SU-DHL-6 (cell line): ENCODE results near the gene MERTK.

Source experiments
- H2AFZ ChIP-seq: fragments of 200-600 bp; sonication (generic); 2 replicates; pipeline ENCODE4 v1.6.1; 2014; ENCODE audit warnings: low read depth, mild to moderate bottlenecking, moderate library complexity, mixed read lengths, antibody characterized with exemption, low read length; ENCODE audit not compliant: severe bottlenecking
- H3F3A ChIP-seq: fragments of 200-600 bp; shearing (Covaris generic); 2 replicates; pipeline ENCODE4 v1.6.0; 2016; ENCODE audit warnings: antibody characterized with exemption, mild to moderate bottlenecking; ENCODE audit not compliant: insufficient read depth
- H3K27ac ChIP-seq: fragments of 200-600 bp; sonication (generic); 2 replicates; pipeline ENCODE4 v1.5.1; 2016; ENCODE audit warnings: low read depth, mild to moderate bottlenecking, low read length, moderate library complexity, mixed read lengths
- H3K27me3 ChIP-seq: fragments of 200-600 bp; sonication (generic), shearing (Covaris generic); 2 replicates; pipeline ENCODE4 v1.6.0; 2014; ENCODE audit warnings: mild to moderate bottlenecking, low read length
- H3K36me3 ChIP-seq: fragments of 200-600 bp; sonication (generic); 2 replicates; pipeline ENCODE4 v1.6.1; 2014; ENCODE audit warnings: mild to moderate bottlenecking, low read length, mixed read lengths
- H3K4me2 ChIP-seq: fragments of 300-600, 200-600 bp; shearing (Covaris generic), sonication (generic); 2 replicates; pipeline ENCODE4 v1.6.0; 2014; ENCODE audit warnings: low read length, low read depth, mild to moderate bottlenecking; ENCODE audit not compliant: poor library complexity, severe bottlenecking
- H3K4me3 ChIP-seq: fragments of 200-600 bp; sonication (generic); 2 replicates; pipeline ENCODE4 v1.5.1; 2014; ENCODE audit warnings: antibody characterized with exemption, low read length, mild to moderate bottlenecking, mixed read lengths; ENCODE audit not compliant: insufficient read depth, poor library complexity, severe bottlenecking
- H3K79me2 ChIP-seq: fragments of 200-600 bp; sonication (generic); 2 replicates; pipeline ENCODE4 v1.6.1; 2014; ENCODE audit warnings: mild to moderate bottlenecking, low read length, moderate library complexity; ENCODE audit not compliant: insufficient read depth
- H3K9ac ChIP-seq: fragments of 200-600 bp; sonication (generic); 2 replicates; pipeline ENCODE4 v1.7.0; 2014; ENCODE audit warnings: mild to moderate bottlenecking, low read length
- H3K9me2 ChIP-seq: fragments of 200-600 bp; sonication (generic); replicated peaks from 2 replicates; pipeline ENCODE4 v1.6.1; 2014; ENCODE audit warnings: low read length; ENCODE audit not compliant: insufficient read depth
- H3K9me3 ChIP-seq: fragments of 200-600 bp; sonication (generic); 2 replicates; pipeline ENCODE4 v1.6.1; 2014; ENCODE audit warnings: low read length, mixed read lengths; ENCODE audit not compliant: insufficient read depth
- H4K20me1 ChIP-seq: fragments of 200-600 bp; sonication (generic); 2 replicates; pipeline ENCODE4 v1.6.1; 2014; ENCODE audit warnings: low read depth, mild to moderate bottlenecking, antibody characterized with exemption, low read length, moderate library complexity, mixed read lengths
- EZH2phosphoT487 ChIP-seq: fragments of 200-600 bp; sonication (generic), shearing (Covaris generic); conservative IDR thresholded peaks from 2 replicates; pipeline ENCODE4 v1.6.1; 2018; ENCODE audit warnings: mild to moderate bottlenecking, antibody characterized with exemption, low read length, moderate library complexity, mixed read lengths
- TF ChIP-seq, protein P1 (sequence below): fragments of 200-600 bp; sonication (generic); IDR thresholded peaks from one replicate; pipeline ENCODE4 v1.5.1; 2017; ENCODE audit warnings: antibody characterized with exemption, mild to moderate bottlenecking, low read length, moderate library complexity; ENCODE audit not compliant: insufficient read depth, poor library complexity, severe bottlenecking

The MERTK gene

GRCh38 chr2:111966241-111966640 is 67.8 kb downstream of the MERTK start:
- no peak overlapping the region for H3K9ac ChIP-seq
- no peaks in the 10 kb centered on the region for H3F3A ChIP-seq
- H3K9me2 ChIP-seq, result no peaks in the 10 kb centered on the region
- no peaks in the 10 kb centered on the region for H3K9me3 ChIP-seq
- no peak overlapping the region for H3K4me2 ChIP-seq
- H3K27me3 ChIP-seq, result no peaks in the 10 kb centered on the region
- H2AFZ ChIP-seq, result no peak overlapping the region
- H3K79me2 ChIP-seq, result no peaks in the 10 kb centered on the region
- H3K36me3 ChIP-seq, result no peaks in the 10 kb centered on the region
- H3K27ac ChIP-seq, result no peak overlapping the region
- H3K4me3 ChIP-seq, result no peak overlapping the region
- no peak for TF ChIP-seq EZH2phosphoT487
- TF ChIP-seq, protein P1, sequence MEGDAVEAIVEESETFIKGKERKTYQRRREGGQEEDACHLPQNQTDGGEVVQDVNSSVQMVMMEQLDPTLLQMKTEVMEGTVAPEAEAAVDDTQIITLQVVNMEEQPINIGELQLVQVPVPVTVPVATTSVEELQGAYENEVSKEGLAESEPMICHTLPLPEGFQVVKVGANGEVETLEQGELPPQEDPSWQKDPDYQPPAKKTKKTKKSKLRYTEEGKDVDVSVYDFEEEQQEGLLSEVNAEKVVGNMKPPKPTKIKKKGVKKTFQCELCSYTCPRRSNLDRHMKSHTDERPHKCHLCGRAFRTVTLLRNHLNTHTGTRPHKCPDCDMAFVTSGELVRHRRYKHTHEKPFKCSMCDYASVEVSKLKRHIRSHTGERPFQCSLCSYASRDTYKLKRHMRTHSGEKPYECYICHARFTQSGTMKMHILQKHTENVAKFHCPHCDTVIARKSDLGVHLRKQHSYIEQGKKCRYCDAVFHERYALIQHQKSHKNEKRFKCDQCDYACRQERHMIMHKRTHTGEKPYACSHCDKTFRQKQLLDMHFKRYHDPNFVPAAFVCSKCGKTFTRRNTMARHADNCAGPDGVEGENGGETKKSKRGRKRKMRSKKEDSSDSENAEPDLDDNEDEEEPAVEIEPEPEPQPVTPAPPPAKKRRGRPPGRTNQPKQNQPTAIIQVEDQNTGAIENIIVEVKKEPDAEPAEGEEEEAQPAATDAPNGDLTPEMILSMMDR, result no peak
- no peaks in the 10 kb centered on the region for H4K20me1 ChIP-seq

DNA sequence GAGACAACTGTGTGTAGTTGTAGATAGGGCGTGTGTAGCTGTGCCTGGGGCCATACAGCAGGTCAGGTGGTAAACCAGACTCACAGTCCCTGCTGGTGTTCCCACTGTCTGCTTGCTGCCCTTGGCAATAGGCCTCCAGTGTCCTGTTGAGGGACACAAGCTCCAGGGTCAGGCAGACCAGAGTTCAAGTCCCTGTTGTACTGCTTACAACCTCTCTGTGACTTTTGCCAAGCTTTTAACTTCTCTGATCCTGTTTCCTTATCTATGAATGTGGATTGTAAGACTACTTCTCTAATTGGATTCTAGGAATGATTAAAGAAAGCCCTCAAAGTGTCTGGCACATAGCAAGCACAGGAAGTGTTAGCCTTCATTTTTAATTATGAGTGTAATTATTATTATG is 68.6 kb downstream of the MERTK start:
- Histone ChIP-seq H3K4me3 (no peak overlapping the region), H3K4me2 (no peak overlapping the region), H3K9ac (no peak overlapping the region), H3K9me2 (no peaks in the 10 kb centered on the region), H3K36me3 (no peaks in the 10 kb centered on the region), H3K9me3 (no peaks in the 10 kb centered on the region; the same call in 1 of the 2 replicates), H2AFZ (no peak overlapping the region), H3K79me2 (no peaks in the 10 kb centered on the region), H3K27me3 (no peaks in the 10 kb centered on the region), H3K27ac (no peak overlapping the region), H3F3A (no peaks in the 10 kb centered on the region), H4K20me1 (no peaks in the 10 kb centered on the region)
- TF ChIP-seq, protein P1, result no peak
- no peak for TF ChIP-seq EZH2phosphoT487

DNA sequence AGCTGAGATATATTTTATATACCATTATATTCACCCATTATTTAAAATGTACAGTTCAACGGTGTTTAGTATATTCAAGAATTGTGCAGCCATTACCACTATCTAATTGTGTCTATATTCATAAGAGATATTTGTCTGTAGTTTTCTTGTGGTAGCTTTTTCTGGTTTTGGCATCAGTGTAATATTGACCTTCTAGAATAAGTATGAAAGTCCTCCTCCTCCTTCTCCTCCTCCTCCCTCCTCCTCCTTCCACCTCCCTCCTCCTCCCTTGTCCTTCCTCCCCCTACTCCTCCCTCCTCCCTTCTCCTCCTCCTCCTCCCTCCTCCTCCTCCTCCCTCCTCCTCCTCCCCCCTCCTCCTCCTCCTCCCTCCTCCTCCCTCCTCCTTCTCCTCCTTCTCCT is 72.0 kb downstream of the MERTK start:
- Histone ChIP-seq H3K9ac (no peak overlapping the region), H3K9me2 (no peaks in the 10 kb centered on the region), H3K27ac (no peak overlapping the region), H2AFZ (no peak overlapping the region), H4K20me1 (no peaks in the 10 kb centered on the region), H3K79me2 (no peaks in the 10 kb centered on the region), H3K27me3 (no peaks in the 10 kb centered on the region), H3K4me3 (no peak overlapping the region), H3K4me2 (no peak overlapping the region), H3K9me3 (no peaks in the 10 kb centered on the region; the same call in 1 of the 2 replicates), H3K36me3 (no peaks in the 10 kb centered on the region), H3F3A (no peaks in the 10 kb centered on the region)
- TF ChIP-seq, protein P1, result no peak
- no peak for TF ChIP-seq EZH2phosphoT487
